Left kidney (tissue), 2 donors: ENCODE measurements around the gene STARD10. TPM values are rescaled to one million over a fixed set of nuclear protein-coding genes. Genes with fewer than 3 reads are reported as not detected.
A peak's percentile ranks its signal among the peaks of the same experiment; 100 is the strongest.

Source experiments
- DNase-seq: peaks from one replicate; pipeline ENCODE4 v3.0.0-alpha.2; 2013
- polyA plus RNA-seq: library from polyadenylated mRNA; unstranded; fragments of 120-200 nt; gene quantifications from one replicate; pipeline ENCODE4 v1.2.1, GENCODE V29; 2013; ENCODE audit not compliant: insufficient read length

The STARD10 gene
- polyA plus RNA-seq, 1 donor = 66.4 TPM

- no peak for DNase-seq
These were observed 68.2 kb downstream of the STARD10 start for GRCh38 chr11:72725724-72726028.

- DNase-seq = peak; percentile 87
These were observed 68.8 kb downstream of the STARD10 start for GRCh38 chr11:72724851-72725723.

GRCh38 chr11:72724021-72724551 is 69.8 kb downstream of the STARD10 start:
- no peak for DNase-seq

GRCh38 chr11:72723508-72723907 is 70.3 kb downstream of the STARD10 start:
- DNase-seq = no peak

GRCh38 chr11:72722050-72722748 is 71.6 kb downstream of the STARD10 start:
- peak; percentile 89 for DNase-seq

- peak; percentile 41 for DNase-seq
These were observed 72.2 kb downstream of the STARD10 start for GRCh38 chr11:72721689-72722049.

- DNase-seq = no peak
These were observed 72.6 kb downstream of the STARD10 start for GRCh38 chr11:72721276-72721675.

GRCh38 chr11:72720784-72721183 is 73.1 kb downstream of the STARD10 start:
- no peak for DNase-seq

- DNase-seq = no peak
These were observed 73.8 kb downstream of the STARD10 start for GRCh38 chr11:72720047-72720446.

- DNase-seq = no peak
These were observed 74.3 kb downstream of the STARD10 start for GRCh38 chr11:72719551-72719950.

GRCh38 chr11:72719144-72719543 is 74.7 kb downstream of the STARD10 start:
- no peak for DNase-seq

- DNase-seq = no peak
These were observed 75.7 kb downstream of the STARD10 start for GRCh38 chr11:72718101-72718501.

GRCh38 chr11:72716788-72717435 is 76.9 kb downstream of the STARD10 start:
- DNase-seq = no peak

GRCh38 chr11:72716290-72716689 is 77.6 kb downstream of the STARD10 start:
- peak; percentile 37 for DNase-seq

GRCh38 chr11:72712841-72713240 is 81.0 kb downstream of the STARD10 start:
- no peak for DNase-seq

- DNase-seq = no peak
These were observed 81.6 kb downstream of the STARD10 start for GRCh38 chr11:72712168-72712751.

- no peak for DNase-seq
These were observed 82.7 kb downstream of the STARD10 start for GRCh38 chr11:72711141-72711540.

GRCh38 chr11:72710278-72710677 is 83.6 kb downstream of the STARD10 start:
- DNase-seq = no peak

- DNase-seq = no peak
These were observed 84.2 kb downstream of the STARD10 start for GRCh38 chr11:72709478-72710238.

GRCh38 chr11:72707032-72707431 is 86.8 kb downstream of the STARD10 start:
- no peak for DNase-seq

GRCh38 chr11:72706579-72706978 is 87.3 kb downstream of the STARD10 start:
- DNase-seq = no peak
